CMK (cell line): Measurements from ENCODE around the gene DSCAML1.

Source experiments
- DNase-seq: peaks from one replicate; pipeline ENCODE4 v3.0.0-alpha.2; 2010; ENCODE audit warnings: low read depth

DSCAML1 gene

GRCh38 chr11:117633976-117634755 is 162.8 kb downstream of the DSCAML1 start:
- no peak for DNase-seq

GRCh38 chr11:117633186-117633754 is 163.7 kb downstream of the DSCAML1 start:
- no peak for DNase-seq

- DNase-seq = no peak
Observed at GRCh38 chr11:117632306-117632705, 164.7 kb downstream of the DSCAML1 start.

- DNase-seq = no peak
Observed at GRCh38 chr11:117631336-117632140, 165.5 kb downstream of the DSCAML1 start.

GRCh38 chr11:117629891-117630538 is 167.0 kb downstream of the DSCAML1 start:
- no peak for DNase-seq

- DNase-seq = no peak
Observed at GRCh38 chr11:117629146-117629545, 167.9 kb downstream of the DSCAML1 start.

GRCh38 chr11:117627259-117627658 is 169.8 kb downstream of the DSCAML1 start:
- DNase-seq = no peak

GRCh38 chr11:117626576-117626975 is 170.4 kb downstream of the DSCAML1 start:
- no peak for DNase-seq

GRCh38 chr11:117625237-117625636 is 171.8 kb downstream of the DSCAML1 start:
- no peak for DNase-seq

- no peak for DNase-seq
Observed at GRCh38 chr11:117623831-117624271, 173.2 kb downstream of the DSCAML1 start.

GRCh38 chr11:117621226-117621625 is 175.8 kb downstream of the DSCAML1 start:
- peak; percentile 25 for DNase-seq

- DNase-seq = no peak
Observed at GRCh38 chr11:117620659-117621058, 176.4 kb downstream of the DSCAML1 start.

GRCh38 chr11:117620086-117620485 is 176.9 kb downstream of the DSCAML1 start:
- no peak for DNase-seq

- DNase-seq = no peak
Observed at GRCh38 chr11:117619661-117620060, 177.4 kb downstream of the DSCAML1 start.

GRCh38 chr11:117618982-117619355 is 178.0 kb downstream of the DSCAML1 start:
- DNase-seq = no peak

- DNase-seq = no peak
Observed at GRCh38 chr11:117618302-117618981, 178.6 kb downstream of the DSCAML1 start.

GRCh38 chr11:117616979-117617378 is 180.0 kb downstream of the DSCAML1 start:
- no peak for DNase-seq

GRCh38 chr11:117614728-117615127 is 182.3 kb downstream of the DSCAML1 start:
- no peak for DNase-seq

GRCh38 chr11:117613521-117613920 is 183.5 kb downstream of the DSCAML1 start:
- DNase-seq = no peak

- DNase-seq = no peak
Observed at GRCh38 chr11:117612177-117612576, 184.8 kb downstream of the DSCAML1 start.

- DNase-seq = no peak
Observed at GRCh38 chr11:117610901-117611300, 186.1 kb downstream of the DSCAML1 start.

GRCh38 chr11:117610045-117610444 is 187.0 kb downstream of the DSCAML1 start:
- DNase-seq = no peak
